ENCODE results near the gene PCDHGA9. TPM values are rescaled to one million over a fixed set of nuclear protein-coding genes. Genes with fewer than 3 reads are reported as not detected.

The PCDHGA9 gene
- total RNA-seq, 1 donor: 4.7 TPM

- no peak overlapping the region for H3K4me3 ChIP-seq (ENCODE audit: low read depth, low read length)
- no peak for TF ChIP-seq CTCF (IDR thresholded peaks at IDR 0.05; ENCODE audit: insufficient read depth, low read depth, low read length)
- DNase-seq (ENCODE audit: low read depth): no peak
Measured at GRCh38 chr5:141384471-141385267, 17.9 kb upstream of the PCDHGA9 start.

- TF ChIP-seq CTCF (IDR thresholded peaks at IDR 0.05; ENCODE audit: insufficient read depth, low read depth, low read length): peak; percentile 66
- peak; percentile 56 for DNase-seq (ENCODE audit: low read depth)
Measured at GRCh38 chr5:141387557-141388311, 14.8 kb upstream of the PCDHGA9 start, which contains the start of gene PCDHGB4. Gene PCDHGB4 (plus strand): TSS chr5:141387698. CDS start chr5:141387885, 187 bp downstream.

GRCh38 chr5:141388661-141389060 is 13.9 kb upstream of the PCDHGA9 start:
- TF ChIP-seq CTCF (IDR thresholded peaks at IDR 0.05; ENCODE audit: insufficient read depth, low read depth, low read length): no peak
- no peak overlapping the region for H3K4me3 ChIP-seq (ENCODE audit: low read depth, low read length)
- no peak for DNase-seq (ENCODE audit: low read depth)

More at GRCh38 chr5:141387557-141388311, 14.8 kb upstream of the PCDHGA9 start, which contains the start of gene PCDHGB4:
- peak within 1 kb of the TSS; percentile 58 for H3K4me3 ChIP-seq (ENCODE audit: low read depth, low read length)

- no peak for TF ChIP-seq CTCF (IDR thresholded peaks at IDR 0.05; ENCODE audit: insufficient read depth, low read depth, low read length)
- no peak overlapping the region for H3K4me3 ChIP-seq (ENCODE audit: low read depth, low read length)
- no peak for DNase-seq (ENCODE audit: low read depth)
Measured at GRCh38 chr5:141389153-141390042, 13.2 kb upstream of the PCDHGA9 start.

GRCh38 chr5:141392429-141393198 is 10.0 kb upstream of the PCDHGA9 start, which contains the start of gene PCDHGA8:
Gene PCDHGA8 (plus strand): TSS chr5:141392633. CDS start chr5:141392814, 181 bp downstream.
- DNase-seq (ENCODE audit: low read depth): peak; percentile 9
- no peak within 1 kb of the TSS for H3K4me3 ChIP-seq (ENCODE audit: low read depth, low read length)

More at GRCh38 chr5:141392429-141393198, 10.0 kb upstream of the PCDHGA9 start, which contains the start of gene PCDHGA8:
- peak; percentile 18 for TF ChIP-seq CTCF (IDR thresholded peaks at IDR 0.05; ENCODE audit: insufficient read depth, low read depth, low read length)

All from fibroblast of villous mesenchyme (primary cell).